Posterior vena cava (tissue), 2 donors: Measurements from ENCODE around the gene GALR3. TPM values are rescaled to one million over a fixed set of nuclear protein-coding genes. Genes with fewer than 3 reads are reported as not detected.

Experiments used
- DNase-seq: peaks from one replicate; pipeline ENCODE4 v3.0.0-alpha.2; 2020; ENCODE audit warnings: low spot score
- intact Hi-C, 2 donors: fragments of 100-400 bp; cut with DNase I; formaldehyde crosslinking; loops; one replicate each; pipeline versions ENCODE4 v1.14.1 to v1.14.2; 2022 to 2023
- microRNA-seq, 2 donors: library from miRNA; unstranded; fragments of <30 nt; microRNA quantifications; one replicate each; pipeline ENCODE4 v1.2.0, GENCODE V29; 2020 to 2021; ENCODE audit warnings: borderline microRNAs expressed in 2 of 2
- total RNA-seq, 2 donors: library from RNA; stranded (reverse); fragmentation: NEBNext Ultra II Directional; extraction: Animal tissue kit (Norgen Biotek cat#: 25700); gene quantifications; one replicate each; pipeline ENCODE4 v1.2.1, GENCODE V29; 2021
- donor health status: DM: yes; HTN: yes; CAD: no.
- donor health status: DM: yes; HTN: yes; CAD: no.

Gene GALR3
- total RNA-seq, 2 donors from 2014 or later, result not detected

DNA sequence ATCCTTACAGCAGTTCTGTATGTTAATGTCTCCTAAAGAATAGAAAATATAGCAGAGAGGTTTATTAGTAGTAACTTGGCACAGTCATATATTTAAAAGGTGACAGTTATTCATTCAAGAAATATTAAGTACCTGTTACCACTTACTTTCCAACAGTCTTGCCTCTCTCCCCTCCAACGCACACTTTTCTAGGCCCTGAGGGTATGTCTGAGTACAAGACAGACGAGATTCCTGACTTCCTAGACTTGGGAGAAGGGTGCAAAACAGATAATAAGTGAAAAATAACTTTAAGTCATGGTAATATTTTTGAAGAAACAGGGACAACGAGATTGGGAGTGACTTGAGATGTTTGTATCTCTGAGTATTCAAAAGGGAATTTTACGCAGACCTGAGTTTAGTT is 27.6 kb downstream of the GALR3 start:
- DNase-seq, result no peak
- intact Hi-C loops, result no loop called here

DNA sequence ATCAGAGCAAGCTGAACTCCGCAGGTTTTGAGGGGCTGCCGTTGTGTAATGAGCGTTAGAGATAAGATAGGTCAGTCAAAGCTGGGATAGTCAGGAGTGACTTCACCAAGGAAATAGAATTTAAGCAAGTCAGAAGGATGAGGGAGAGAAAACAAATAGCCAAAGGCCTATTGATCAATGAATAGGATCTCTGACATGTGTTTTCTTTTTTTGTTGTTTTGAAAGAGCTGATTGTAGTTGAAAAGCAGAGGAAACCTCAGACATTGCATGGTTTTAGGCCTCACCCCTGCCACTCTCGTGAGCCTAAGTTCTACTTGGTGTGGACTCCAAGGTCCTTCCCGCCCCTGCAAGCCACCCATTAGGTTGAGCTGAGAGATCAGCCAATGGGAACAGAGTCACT is 29.2 kb downstream of the GALR3 start:
- intact Hi-C loops, result no loop called here
- no peak for DNase-seq

DNA sequence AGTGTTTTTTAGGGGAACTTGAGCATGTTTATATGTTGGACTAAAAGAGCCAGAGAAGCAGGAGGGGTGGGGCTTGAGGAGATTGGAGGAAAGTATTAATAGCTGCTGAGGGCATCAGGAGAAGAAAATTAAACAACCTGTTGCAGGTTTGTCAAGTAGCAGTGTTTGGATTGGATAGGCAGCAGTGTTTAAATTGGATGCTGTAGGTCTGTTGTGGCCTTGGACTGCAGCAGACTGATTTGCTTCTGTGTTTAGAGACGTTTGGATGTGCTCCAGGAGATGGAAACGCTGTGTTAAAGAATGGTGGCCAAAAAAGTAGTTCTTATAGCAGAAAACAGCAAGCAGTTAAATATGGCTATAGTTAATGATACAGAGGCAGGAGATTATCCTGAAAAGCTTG is 31.8 kb downstream of the GALR3 start:
- intact Hi-C loops, result no loop called here
- no peak for DNase-seq

DNA sequence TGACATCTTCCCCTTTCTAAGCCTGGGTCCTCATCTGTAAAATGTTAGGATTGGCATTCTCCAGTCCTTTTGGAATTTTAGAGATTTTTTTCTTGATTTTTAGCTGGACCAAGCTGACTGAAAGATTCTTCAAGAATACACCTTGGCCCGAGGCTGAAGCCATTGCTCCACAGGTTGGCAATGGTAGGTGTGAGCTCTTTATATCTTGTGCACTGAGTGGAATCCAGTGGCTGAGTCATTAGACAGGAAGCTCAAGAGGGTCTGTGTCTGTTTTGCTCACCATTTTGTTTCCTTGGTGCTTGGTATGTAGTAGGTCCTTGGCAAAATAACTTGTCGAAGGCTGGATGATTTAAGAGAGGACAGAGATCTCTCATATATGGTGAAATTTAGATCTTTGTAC is 32.3 kb downstream of the GALR3 start:
- intact Hi-C loops, result no loop called here
- no peak for DNase-seq

DNA sequence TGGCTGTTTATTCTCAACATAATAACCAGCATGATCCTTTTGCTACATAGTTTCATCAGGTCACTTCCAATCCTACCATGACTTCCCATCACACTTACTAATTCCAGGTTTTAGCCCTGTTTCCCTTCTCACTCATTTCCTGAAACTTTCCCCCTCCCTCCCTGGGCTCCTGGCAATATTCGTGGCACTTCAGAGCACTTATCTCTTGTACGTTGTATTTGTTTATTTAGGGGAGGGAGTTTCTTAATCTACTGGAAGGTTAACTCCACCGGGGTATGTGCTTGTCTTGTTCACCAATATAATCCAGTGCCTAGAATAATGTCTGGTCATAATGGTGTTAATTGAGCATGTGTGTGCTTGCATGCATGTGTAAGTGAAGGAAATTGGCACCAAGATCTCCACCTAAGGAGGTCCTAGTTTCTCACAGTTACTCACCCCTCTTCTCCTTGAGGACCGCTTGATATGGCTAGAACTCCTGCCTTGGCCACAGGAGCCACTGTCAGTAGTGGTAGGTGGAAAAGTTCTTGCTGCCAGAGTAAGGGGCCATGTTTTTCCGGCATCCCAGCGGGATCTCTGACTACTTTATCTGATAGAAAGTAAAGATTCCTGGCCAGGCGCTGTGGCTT is 37.7 kb downstream of the GALR3 start:
- intact Hi-C loops, result loop anchor here in 1 of 2 donors (10.0 kb wide), 1 partner anchor 206 kb away; the partner anchor contains the start of gene PDXP
- no peak for DNase-seq

DNA sequence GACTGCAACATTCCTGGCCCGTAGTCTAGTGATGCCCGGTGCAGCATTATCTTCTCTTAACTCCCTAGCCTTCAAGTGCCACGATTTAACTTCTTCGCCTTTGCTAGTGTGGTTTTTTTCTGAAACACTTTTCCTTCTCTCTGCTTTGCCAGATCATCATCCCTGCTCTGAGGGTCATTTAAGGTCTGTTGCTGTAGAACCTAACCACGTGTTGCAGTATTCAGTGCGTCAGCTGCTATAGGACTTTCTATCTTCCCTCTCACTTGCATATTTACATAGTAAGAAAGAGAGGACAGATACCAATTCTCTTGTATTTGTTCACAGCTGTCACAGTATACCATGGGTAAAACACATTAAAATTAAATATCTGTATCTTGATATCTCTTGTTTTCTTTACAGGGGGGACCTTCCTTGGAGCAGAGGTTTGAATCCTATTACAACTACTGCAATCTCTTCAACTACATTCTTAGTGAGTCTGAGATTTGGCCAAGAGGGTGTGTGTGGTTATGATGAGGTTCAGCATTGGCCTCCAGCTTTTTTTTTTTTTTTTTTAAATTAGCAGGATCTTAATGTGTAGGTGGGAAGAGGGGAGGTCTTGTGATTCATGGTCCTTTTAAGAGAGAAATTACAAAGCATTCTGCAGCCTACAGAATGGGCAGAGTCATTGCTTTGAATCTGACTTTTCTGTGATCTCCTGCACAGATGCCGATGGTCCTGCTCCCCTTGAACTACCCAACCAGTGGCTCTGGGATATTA is 39.6 kb downstream of the GALR3 start:
- intact Hi-C loops, result loop anchor here in 1 of 2 donors (10.0 kb wide), 1 partner anchor 208 kb away; the partner anchor contains the start of gene PDXP
- no peak for DNase-seq

DNA sequence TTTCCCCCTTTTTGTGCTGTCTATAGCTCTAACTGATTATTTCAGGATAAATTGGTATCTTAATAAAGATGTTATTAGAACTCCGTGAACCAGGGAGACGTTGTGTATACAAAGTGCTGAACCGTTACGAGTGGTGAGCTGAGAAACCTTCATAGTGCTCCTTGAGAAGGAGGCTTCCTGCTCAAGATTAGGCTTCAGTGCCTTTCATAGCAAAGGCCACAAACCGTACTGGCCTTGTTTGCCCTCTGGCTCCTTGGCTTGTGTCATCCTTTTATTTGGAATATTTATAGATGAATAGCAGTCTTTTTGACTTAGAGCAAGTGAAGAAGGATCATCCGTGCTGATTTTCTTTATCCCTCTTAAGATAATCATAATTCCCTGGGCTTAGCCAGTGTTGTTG is 42.3 kb downstream of the GALR3 start:
- intact Hi-C loops, result loop anchor here (2.0 to 10.0 kb wide), 2 partner anchors 47 to 211 kb away; partner anchors contain the start of gene PDXP (in 1 of the 2)

DNA sequence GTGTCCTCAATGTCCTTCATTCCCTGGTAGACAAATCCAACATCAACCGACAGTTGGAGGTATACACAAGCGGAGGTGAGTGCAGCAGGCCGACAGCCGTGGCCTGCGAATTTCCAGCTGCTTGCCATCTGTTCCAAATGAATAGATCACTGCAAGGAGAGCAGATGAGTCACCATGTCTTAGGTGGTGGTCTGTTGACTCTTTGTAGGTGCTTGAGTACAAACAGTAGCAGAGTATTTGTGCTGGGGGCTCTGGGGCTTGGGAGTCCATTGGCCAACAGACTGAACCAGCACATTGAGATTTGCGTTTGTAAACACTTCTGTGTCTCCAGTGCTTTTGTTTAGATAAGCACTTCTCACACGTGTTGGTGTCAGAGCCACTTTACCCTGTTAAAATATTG is 47.1 kb downstream of the GALR3 start:
- intact Hi-C loops, result no loop called here
- no peak for DNase-seq

More for the DNA sequence above, 42.3 kb downstream of the GALR3 start:
- no peak for DNase-seq

Small RNA genes lying within 50 kb of the gene (microRNA-seq; reads per million reads assigned to microRNA genes)
- gene MIR659, result 0 to 0.32 reads per million in 2 donors

Other genes starting within 250 kb of the GALR3 start
- gene LGALS2, start 243.3 kb upstream of the GALR3 start, total RNA-seq, result not detected
- 10 to 100 TPM; 30.0 to 31.2 TPM for gene GGA1, start 214.5 kb upstream of the GALR3 start, total RNA-seq
- 1 to 10 TPM; 7.2 to 7.4 TPM for gene SH3BP1, start 183.7 kb upstream of the GALR3 start, total RNA-seq
- 1 to 10 TPM; 5.0 to 5.4 TPM for gene PDXP, start 164.7 kb upstream of the GALR3 start, total RNA-seq
- 1,000 to 10,000 TPM; 1,140 to 1,213 TPM for gene LGALS1, start 147.7 kb upstream of the GALR3 start, total RNA-seq
- gene NOL12, start 137.0 kb upstream of the GALR3 start, total RNA-seq, result 10 to 100 TPM; 12.0 to 13.8 TPM
- gene TRIOBP, start 126.3 kb upstream of the GALR3 start, total RNA-seq, result 10 to 100 TPM; 93.8 to 95.8 TPM
- 1 to 10 TPM; 3.3 to 6.2 TPM for gene GCAT, start 15.4 kb upstream of the GALR3 start, total RNA-seq
- gene ANKRD54, start 21.0 kb downstream of the GALR3 start, total RNA-seq, result 10 to 100 TPM; 13.3 to 15.1 TPM
- gene EIF3L, start 26.0 kb downstream of the GALR3 start, total RNA-seq, result 100 to 1,000 TPM; 260 to 267 TPM
- gene MICALL1, start 82.9 kb downstream of the GALR3 start, total RNA-seq, result 10 to 100 TPM; 77.0 to 80.8 TPM
- under 1 TPM; 0.32 to 0.33 TPM for gene C22orf23, start 130.2 kb downstream of the GALR3 start, total RNA-seq
- gene POLR2F, start 130.3 kb downstream of the GALR3 start, total RNA-seq, result 10 to 100 TPM; 46.5 to 60.2 TPM
- 1 to 10 TPM in 1 of 2 donors, under 1 TPM in 1; 0.32 to 1.6 TPM for gene SOX10, start 161.2 kb downstream of the GALR3 start, total RNA-seq
- gene PICK1, start 234.0 kb downstream of the GALR3 start, total RNA-seq, result 10 to 100 TPM; 15.7 to 17.5 TPM